ENCODE measurements around the gene PRIMPOL. TPM values are rescaled to one million over a fixed set of nuclear protein-coding genes. Genes with fewer than 3 reads are reported as not detected.

PRIMPOL gene
- total RNA-seq, 1 donor from 2014 or later, result 12.3 TPM

GRCh38 chr4:184743650-184744049 is 94.1 kb downstream of the PRIMPOL start:
- no peak for TF ChIP-seq CTCF (IDR thresholded peaks at IDR 0.05; ENCODE audit: unreplicated experiment)
- peaks cover 3% of the 10 kb centered on the region for H3K36me3 Mint-ChIP-seq (ENCODE audit: low read depth, unreplicated experiment)
- H3K9me3 Mint-ChIP-seq (ENCODE audit: unreplicated experiment), result peaks cover 5% of the 10 kb centered on the region
- no peak overlapping the region for H3K4me3 Mint-ChIP-seq (ENCODE audit: unreplicated experiment)
- DNase-seq (ENCODE audit: low spot score), result no peak
- peaks cover 5% of the 10 kb centered on the region for H3K27me3 Mint-ChIP-seq (ENCODE audit: unreplicated experiment)
- H3K27ac Mint-ChIP-seq (ENCODE audit: unreplicated experiment), result no peak overlapping the region
- H3K4me1 Mint-ChIP-seq (ENCODE audit: unreplicated experiment), result peaks cover 10% of the 10 kb centered on the region

DNA sequence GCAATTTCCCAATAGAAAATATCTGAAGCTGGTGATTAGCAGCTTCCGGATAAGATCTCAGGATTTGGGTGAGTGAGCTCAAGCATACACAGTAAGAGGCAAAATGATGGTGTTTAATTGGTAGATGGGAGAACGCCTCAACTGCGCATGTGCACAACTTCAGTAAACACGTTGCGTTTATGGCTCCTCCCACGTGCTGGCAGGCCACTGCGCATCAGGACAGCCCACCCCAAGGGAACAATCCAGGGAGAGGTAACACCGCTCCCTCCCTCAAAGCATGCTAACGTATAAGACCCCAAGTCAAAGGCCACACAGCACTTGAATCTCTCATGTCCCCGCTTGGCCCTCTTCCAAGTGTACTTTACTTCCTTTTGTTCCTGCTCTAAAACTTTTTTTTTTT is 94.7 kb downstream of the PRIMPOL start:
- no peak for DNase-seq (ENCODE audit: low spot score)
- H3K4me1 Mint-ChIP-seq (ENCODE audit: unreplicated experiment), result peaks cover 10% of the 10 kb centered on the region
- peaks cover 7% of the 10 kb centered on the region for H3K27me3 Mint-ChIP-seq (ENCODE audit: unreplicated experiment)
- no peak for TF ChIP-seq CTCF (IDR thresholded peaks at IDR 0.05; ENCODE audit: unreplicated experiment)
- H3K9me3 Mint-ChIP-seq (ENCODE audit: unreplicated experiment), result peaks cover 5% of the 10 kb centered on the region
- peaks cover 3% of the 10 kb centered on the region for H3K36me3 Mint-ChIP-seq (ENCODE audit: low read depth, unreplicated experiment)
- no peak overlapping the region for H3K27ac Mint-ChIP-seq (ENCODE audit: unreplicated experiment)
- H3K4me3 Mint-ChIP-seq (ENCODE audit: unreplicated experiment), result no peak overlapping the region

Other genes starting within 250 kb of the PRIMPOL start
- 27.6 TPM for gene IRF2, start 175.2 kb upstream of the PRIMPOL start, total RNA-seq (ENCODE audit: unreplicated experiment)
- 53.2 TPM for gene CASP3, start 291 bp upstream of the PRIMPOL start, total RNA-seq (ENCODE audit: unreplicated experiment)
- gene CENPU, start 84.4 kb downstream of the PRIMPOL start, total RNA-seq (ENCODE audit: unreplicated experiment), result 13.7 TPM
- 4.3 TPM for gene ACSL1, start 176.2 kb downstream of the PRIMPOL start, total RNA-seq (ENCODE audit: unreplicated experiment)

Data from endothelial cell (in vitro differentiated cells).